SJCRH30 (cell line): Measurements from ENCODE around the gene LIG4. TPM values are rescaled to one million over a fixed set of nuclear protein-coding genes. Genes with fewer than 3 reads are reported as not detected.

Source experiments
- DNase-seq, 2 experiments: peaks; one replicate each; pipeline ENCODE4 v3.0.0-alpha.2; 2015 to 2020
- H3K27ac ChIP-seq: fragments of 250-450 bp; sonication (Bioruptor Pico); 2 replicates; pipeline ENCODE4 v1.5.1; 2020; ENCODE audit warnings: mild to moderate bottlenecking, moderate library complexity
- H3K27me3 ChIP-seq: fragments of 250-450 bp; sonication (Bioruptor Pico); 2 replicates; pipeline ENCODE4 v1.5.1; 2020; ENCODE audit warnings: mild to moderate bottlenecking, moderate library complexity
- H3K36me3 ChIP-seq: fragments of 250-450 bp; sonication (Bioruptor Pico); 2 replicates; pipeline ENCODE4 v1.5.1; 2020; ENCODE audit warnings: mild to moderate bottlenecking, moderate library complexity
- H3K4me1 ChIP-seq: fragments of 250-450 bp; sonication (Bioruptor Pico); 2 replicates; pipeline ENCODE4 v1.5.1; 2020; ENCODE audit warnings: mild to moderate bottlenecking, moderate library complexity
- H3K4me3 ChIP-seq: fragments of 250-450 bp; sonication (Bioruptor Pico); 2 replicates; pipeline ENCODE4 v1.5.1; 2020; ENCODE audit warnings: mild to moderate bottlenecking, moderate library complexity
- H3K9me3 ChIP-seq: fragments of 250-450 bp; sonication (Bioruptor Pico); replicated peaks from 2 replicates; pipeline ENCODE4 v1.5.1; 2020; ENCODE audit warnings: mild to moderate bottlenecking, moderate library complexity
- total RNA-seq: library from RNA; depleted of rRNA; stranded (reverse); fragments of >200 nt; shearing (Covaris generic); gene quantifications from 2 replicates; pipeline ENCODE4 v1.2.3, GENCODE V29; 2014; rRNA removed

LIG4 gene
- total RNA-seq, 1 experiment from 2014 or later = 10.8 TPM

GRCh38 chr13:108168929-108169328, 46.4 kb downstream of the LIG4 start:
- DNase-seq = no peak
- Histone ChIP-seq H3K36me3 (no peaks in the 10 kb centered on the region), H3K9me3 (no peaks in the 10 kb centered on the region), H3K27me3 (no peaks in the 10 kb centered on the region), H3K27ac (no peak overlapping the region), H3K4me3 (no peak overlapping the region), H3K4me1 (no peaks in the 10 kb centered on the region)

GRCh38 chr13:108166078-108166477, 49.3 kb downstream of the LIG4 start:
- H3K9me3 ChIP-seq = no peaks in the 10 kb centered on the region
- no peak overlapping the region for H3K4me3 ChIP-seq
- H3K36me3 ChIP-seq = no peaks in the 10 kb centered on the region
- no peak overlapping the region for H3K27ac ChIP-seq
- H3K4me1 ChIP-seq = no peaks in the 10 kb centered on the region
- H3K27me3 ChIP-seq = no peaks in the 10 kb centered on the region
- no peak for DNase-seq

GRCh38 chr13:108158746-108159145, 56.6 kb downstream of the LIG4 start:
- no peaks in the 10 kb centered on the region for H3K9me3 ChIP-seq
- H3K36me3 ChIP-seq = no peaks in the 10 kb centered on the region
- no peaks in the 10 kb centered on the region for H3K27me3 ChIP-seq
- no peaks in the 10 kb centered on the region for H3K4me1 ChIP-seq
- H3K4me3 ChIP-seq = no peak overlapping the region
- DNase-seq = no peak
- H3K27ac ChIP-seq = no peak overlapping the region

Other genes starting within 250 kb of the LIG4 start
- 11.5 and 13.5 TPM in 2 replicates for gene ABHD13, start 2.9 kb upstream of the LIG4 start, total RNA-seq
- gene TNFSF13B, start 54.2 kb upstream of the LIG4 start, total RNA-seq = 0.13 and 0.49 TPM in 2 replicates